Adipocyte (in vitro differentiated cells): ENCODE results near the gene TMEM223.
A peak's percentile ranks its signal among the peaks of the same experiment; 100 is the strongest.
"Not testable (repeated sequence)": the region's sequence is repeated elsewhere in the genome, so short reads cannot be mapped to it uniquely, and the experiment has no call there.

Experiments used
- DNase-seq: peaks from one replicate; pipeline ENCODE4 v3.0.0-alpha.2; 2015; ENCODE audit warnings: low read depth
- H3K27me3 ChIP-seq: replicated peaks from 2 replicates; pipeline ENCODE4 v1.7.0; 2013; ENCODE audit warnings: mild to moderate bottlenecking, low read length, moderate library complexity; ENCODE audit not compliant: control insufficient read depth, insufficient read depth
- H3K36me3 ChIP-seq: 2 replicates; pipeline ENCODE4 v1.7.0; 2013; ENCODE audit warnings: low read length, mild to moderate bottlenecking, moderate library complexity; ENCODE audit not compliant: control insufficient read depth, insufficient read depth, severe bottlenecking
- H3K4me1 ChIP-seq: 2 replicates; pipeline ENCODE4 v1.7.0; 2013; ENCODE audit warnings: mild to moderate bottlenecking, low read length, moderate library complexity; ENCODE audit not compliant: control insufficient read depth, insufficient read depth
- H3K4me3 ChIP-seq: 2 replicates; pipeline ENCODE4 v1.7.0; 2013; ENCODE audit warnings: mild to moderate bottlenecking, low read length, moderate library complexity
- H3K9ac ChIP-seq: 2 replicates; pipeline ENCODE4 v1.7.0; 2013; ENCODE audit warnings: mild to moderate bottlenecking, low read length, moderate library complexity
- H3K9me3 ChIP-seq: 2 replicates; pipeline ENCODE4 v1.7.0; 2013; ENCODE audit warnings: mild to moderate bottlenecking, low read length, moderate library complexity; ENCODE audit not compliant: control insufficient read depth

The TMEM223 gene

GRCh38 chr11:62771144-62772021, 20.4 kb downstream of the TMEM223 start, which contains the start of gene TAF6L:
Gene TAF6L (plus strand): TSS chr11:62771396. CDS start chr11:62775784, 4,388 bp downstream.
- peaks cover 21% of the 10 kb centered on the region for H3K36me3 ChIP-seq
- no peaks in the 10 kb centered on the region for H3K27me3 ChIP-seq
- peak within 1 kb of the TSS; percentile 85 for H3K4me3 ChIP-seq
- H3K4me1 ChIP-seq, result peaks cover 19% of the 10 kb centered on the region
- peak within 1 kb of the TSS; percentile 80 for H3K9ac ChIP-seq
- peak; percentile 99 for DNase-seq
- H3K9me3 ChIP-seq, result no peaks in the 10 kb centered on the region

- DNase-seq, result no peak
- peaks cover 19% of the 10 kb centered on the region for H3K4me1 ChIP-seq
- no peaks in the 10 kb centered on the region for H3K27me3 ChIP-seq
Observed at GRCh38 chr11:62770778-62771143, 21.0 kb downstream of the TMEM223 start.

GRCh38 chr11:62760867-62761227, 31.0 kb downstream of the TMEM223 start:
- DNase-seq, result not testable (repeated sequence)
- peak overlapping the region; percentile 93 for H3K4me3 ChIP-seq

More at GRCh38 chr11:62770778-62771143, 21.0 kb downstream of the TMEM223 start:
- Histone ChIP-seq H3K36me3 (peaks cover 21% of the 10 kb centered on the region), H3K9ac (peak overlapping the region; percentile 80), H3K4me3 (peak overlapping the region; percentile 85), H3K9me3 (no peaks in the 10 kb centered on the region)

GRCh38 chr11:62757846-62758788, 33.7 kb downstream of the TMEM223 start:
- peaks cover 16% of the 10 kb centered on the region for H3K4me1 ChIP-seq
- H3K27me3 ChIP-seq, result no peaks in the 10 kb centered on the region
- H3K9ac ChIP-seq, result no peak overlapping the region
- no peaks in the 10 kb centered on the region for H3K9me3 ChIP-seq
- DNase-seq, result no peak
- no peaks in the 10 kb centered on the region for H3K36me3 ChIP-seq
- H3K4me3 ChIP-seq, result no peak overlapping the region

More at GRCh38 chr11:62760867-62761227, 31.0 kb downstream of the TMEM223 start:
- not testable (repeated sequence) for H3K9me3 ChIP-seq, H3K9ac ChIP-seq, H3K27me3 ChIP-seq, H3K36me3 ChIP-seq
- peaks cover 11% of the 10 kb centered on the region for H3K4me1 ChIP-seq

GRCh38 chr11:62755086-62755615, 36.7 kb downstream of the TMEM223 start:
- Histone ChIP-seq H3K27me3 (no peaks in the 10 kb centered on the region), H3K9ac (no peak overlapping the region), H3K36me3 (no peaks in the 10 kb centered on the region), H3K9me3 (no peaks in the 10 kb centered on the region), H3K4me3 (no peak overlapping the region), H3K4me1 (peaks cover 11% of the 10 kb centered on the region)
- no peak for DNase-seq

GRCh38 chr11:62753736-62754603, 37.8 kb downstream of the TMEM223 start, which contains the start of gene ZBTB3:
Gene ZBTB3 (minus strand): TSS chr11:62754160. CDS start chr11:62753664, 496 bp downstream.
- H3K9ac ChIP-seq, result peak within 1 kb of the TSS; percentile 91
- peak; percentile 99 for DNase-seq
- peaks cover 11% of the 10 kb centered on the region for H3K4me1 ChIP-seq
- no peaks in the 10 kb centered on the region for H3K9me3 ChIP-seq
- no peaks in the 10 kb centered on the region for H3K27me3 ChIP-seq
- H3K36me3 ChIP-seq, result no peaks in the 10 kb centered on the region
- H3K4me3 ChIP-seq, result peak within 1 kb of the TSS; percentile 83

GRCh38 chr11:62752994-62753735, 38.6 kb downstream of the TMEM223 start:
- DNase-seq, result no peak
- Histone ChIP-seq H3K9ac (peak overlapping the region; percentile 91), H3K27me3 (no peaks in the 10 kb centered on the region), H3K4me3 (peak overlapping the region; percentile 83), H3K4me1 (peaks cover 11% of the 10 kb centered on the region), H3K9me3 (no peaks in the 10 kb centered on the region), H3K36me3 (no peaks in the 10 kb centered on the region)

- Histone ChIP-seq H3K4me3 (no peak overlapping the region), H3K9me3 (no peaks in the 10 kb centered on the region), H3K36me3 (no peaks in the 10 kb centered on the region), H3K4me1 (peaks cover 11% of the 10 kb centered on the region), H3K9ac (no peak overlapping the region), H3K27me3 (no peaks in the 10 kb centered on the region)
- no peak for DNase-seq
Observed at GRCh38 chr11:62752177-62752785, 39.5 kb downstream of the TMEM223 start.

- not testable (repeated sequence) for H3K9ac ChIP-seq, H3K9me3 ChIP-seq, DNase-seq, H3K36me3 ChIP-seq, H3K4me3 ChIP-seq, H3K27me3 ChIP-seq
- peaks cover 11% of the 10 kb centered on the region for H3K4me1 ChIP-seq
Observed at GRCh38 chr11:62749931-62750330, 41.9 kb downstream of the TMEM223 start.
